GM21360 (cell line): ENCODE results near the gene FZD7.
A peak's percentile ranks its signal among the peaks of the same experiment; 100 is the strongest.

ENCODE experiments used
- ATAC-seq: cut with Tn5 transposase; IDR thresholded peaks from one replicate; pipeline ENCODE4 v1.9.1; 2021; ENCODE audit warnings: mild to moderate bottlenecking, moderate library complexity; ENCODE audit not compliant: unreplicated experiment

FZD7 gene

GRCh38 chr2:202033317-202034248 lies at the start of gene FZD7:
TSS of gene FZD7 (plus strand) at chr2:202033855. CDS start at chr2:202034648, 793 bp downstream.
- peak; percentile 79 for ATAC-seq

- no peak for ATAC-seq
Measured at GRCh38 chr2:201984333-201984732, 49.3 kb upstream of the FZD7 start.

GRCh38 chr2:201984800-201985525 lies 48.7 kb upstream of the FZD7 start:
- ATAC-seq, result no peak

- no peak for ATAC-seq
Measured at GRCh38 chr2:201985728-201986462, 47.8 kb upstream of the FZD7 start.

- ATAC-seq, result no peak
Measured at GRCh38 chr2:201986463-201986735, 47.3 kb upstream of the FZD7 start.

- no peak for ATAC-seq
Measured at GRCh38 chr2:201987426-201987825, 46.2 kb upstream of the FZD7 start.

- no peak for ATAC-seq
Measured at GRCh38 chr2:201990069-201990468, 43.6 kb upstream of the FZD7 start.

- no peak for ATAC-seq
Measured at GRCh38 chr2:201992960-201993359, 40.7 kb upstream of the FZD7 start.

GRCh38 chr2:201994973-201995638 lies 38.5 kb upstream of the FZD7 start:
- no peak for ATAC-seq

- no peak for ATAC-seq
Measured at GRCh38 chr2:201996006-201996405, 37.6 kb upstream of the FZD7 start.

GRCh38 chr2:201996679-201997314 lies 36.9 kb upstream of the FZD7 start:
- ATAC-seq, result no peak

GRCh38 chr2:201999279-201999678 lies 34.4 kb upstream of the FZD7 start:
- ATAC-seq, result no peak

GRCh38 chr2:202001826-202002225 lies 31.8 kb upstream of the FZD7 start:
- ATAC-seq, result no peak

- no peak for ATAC-seq
Measured at GRCh38 chr2:202002381-202002780, 31.3 kb upstream of the FZD7 start.

GRCh38 chr2:202005272-202005887 lies 28.3 kb upstream of the FZD7 start:
- no peak for ATAC-seq

- ATAC-seq, result no peak
Measured at GRCh38 chr2:202006301-202006700, 27.4 kb upstream of the FZD7 start.

GRCh38 chr2:202007015-202007982 lies 26.4 kb upstream of the FZD7 start:
- ATAC-seq, result no peak

- ATAC-seq, result no peak
Measured at GRCh38 chr2:202007983-202008354, 25.7 kb upstream of the FZD7 start.

- ATAC-seq, result no peak
Measured at GRCh38 chr2:202009019-202009481, 24.6 kb upstream of the FZD7 start.
